ENCODE results near the gene ARHGEF10L. TPM values are rescaled to one million over a fixed set of nuclear protein-coding genes. Genes with fewer than 3 reads are reported as not detected.

The ARHGEF10L gene
- total RNA-seq, 1 experiment from 2014 or later: 11.0 TPM

DNA sequence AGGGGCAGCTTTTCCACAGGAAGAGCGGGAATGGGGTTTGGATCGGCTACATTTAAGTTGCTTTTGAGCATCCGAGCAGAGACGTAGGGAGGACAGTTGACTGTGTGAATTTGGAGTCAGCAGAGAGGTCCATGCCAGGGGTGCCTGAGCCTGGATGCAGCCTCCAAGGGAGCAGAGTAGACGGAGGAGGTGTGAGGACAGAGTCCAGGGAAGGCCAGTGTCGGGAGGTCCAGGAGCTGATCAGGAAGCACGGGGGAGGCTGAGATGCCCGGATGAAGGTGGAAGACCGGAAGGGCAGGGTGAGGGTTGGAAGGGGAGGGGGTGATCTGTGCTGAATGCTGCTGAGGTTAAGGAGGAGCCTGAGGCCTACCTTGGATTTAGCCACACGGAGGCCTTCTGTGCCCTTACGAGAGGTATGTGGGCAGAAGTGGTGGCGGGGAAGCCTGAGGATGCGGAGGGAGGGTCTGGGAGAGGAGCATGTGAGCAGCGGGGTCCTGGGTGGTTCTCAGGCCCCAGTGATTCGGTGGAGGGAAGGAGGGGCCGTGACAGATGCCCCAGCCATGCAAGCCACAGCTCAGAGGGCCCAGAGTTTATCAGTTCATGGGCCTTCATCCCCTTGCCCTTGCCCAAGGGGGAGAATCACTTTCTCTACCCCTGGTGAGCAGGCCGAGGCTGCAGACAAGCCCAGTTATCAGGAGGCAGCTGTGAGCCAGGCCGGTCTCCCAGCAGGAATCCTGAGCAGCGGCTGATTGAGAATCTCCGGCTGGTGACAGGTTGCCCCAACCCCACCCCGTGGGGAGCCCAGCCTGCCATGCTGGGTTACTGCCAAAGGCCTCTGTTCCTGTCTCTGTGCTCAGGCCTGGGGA is 161.7 kb downstream of the ARHGEF10L start:
- no peak for DNase-seq (ENCODE audit: low spot score)

DNA sequence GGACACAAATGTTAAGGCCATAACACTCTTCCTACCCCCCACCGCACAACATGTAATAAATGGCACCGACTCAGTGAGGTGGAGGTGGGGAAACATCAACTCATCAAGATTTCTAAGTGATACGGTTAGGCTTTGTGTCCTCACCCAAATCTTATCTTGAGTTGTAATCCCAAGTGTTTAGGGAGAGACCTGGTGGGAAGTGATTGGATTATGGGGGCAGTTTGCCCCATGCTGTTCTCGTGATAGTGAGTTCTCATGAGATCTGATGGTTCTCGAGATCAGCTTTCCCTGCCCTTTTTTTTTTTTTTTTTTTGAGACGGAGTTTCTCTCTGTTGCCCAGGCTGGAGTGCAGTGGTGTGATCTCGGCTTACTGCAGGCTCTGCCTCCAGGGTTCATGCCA is 164.7 kb downstream of the ARHGEF10L start:
- DNase-seq (ENCODE audit: low spot score): no peak

DNA sequence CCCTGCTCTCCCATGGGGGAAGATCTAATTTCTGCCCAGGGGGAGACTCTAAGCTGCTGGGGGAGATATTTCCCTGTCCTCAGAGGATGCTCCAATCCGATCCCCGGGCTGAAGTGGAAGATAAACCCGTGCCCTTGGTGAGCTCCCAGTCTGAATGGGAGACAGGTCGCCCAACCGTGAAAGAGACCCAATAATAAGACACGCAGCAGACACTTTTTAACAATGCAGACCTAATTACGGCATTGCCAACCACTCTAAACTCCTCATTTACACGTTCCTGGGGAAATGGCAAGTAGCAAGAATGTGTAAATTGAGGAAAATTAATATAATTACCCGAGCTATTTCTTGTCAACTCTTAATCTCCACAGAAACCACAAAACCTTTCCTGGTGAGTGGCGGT is 166.9 kb downstream of the ARHGEF10L start:
- DNase-seq (ENCODE audit: low spot score): no peak

DNA sequence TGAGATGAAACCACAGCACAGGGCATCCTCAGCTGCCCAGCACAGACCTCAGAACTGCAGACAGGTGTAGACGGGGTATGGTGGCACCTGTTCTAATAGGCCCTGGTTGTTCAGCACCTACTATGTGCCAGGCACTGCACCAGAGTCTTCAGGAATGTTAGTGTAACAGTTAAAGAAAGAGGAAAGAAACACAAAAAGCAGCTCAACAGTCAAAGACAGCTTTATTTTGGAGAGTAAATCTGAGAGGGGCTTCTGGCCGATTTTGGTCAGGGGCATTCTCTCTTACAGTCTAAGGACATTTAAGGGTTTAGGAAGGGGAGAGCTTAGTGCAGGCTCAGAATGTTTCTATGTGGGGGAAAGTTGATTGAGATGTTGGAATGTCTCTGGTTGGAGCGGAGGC is 170.5 kb downstream of the ARHGEF10L start:
- no peak for DNase-seq (ENCODE audit: low spot score)

DNA sequence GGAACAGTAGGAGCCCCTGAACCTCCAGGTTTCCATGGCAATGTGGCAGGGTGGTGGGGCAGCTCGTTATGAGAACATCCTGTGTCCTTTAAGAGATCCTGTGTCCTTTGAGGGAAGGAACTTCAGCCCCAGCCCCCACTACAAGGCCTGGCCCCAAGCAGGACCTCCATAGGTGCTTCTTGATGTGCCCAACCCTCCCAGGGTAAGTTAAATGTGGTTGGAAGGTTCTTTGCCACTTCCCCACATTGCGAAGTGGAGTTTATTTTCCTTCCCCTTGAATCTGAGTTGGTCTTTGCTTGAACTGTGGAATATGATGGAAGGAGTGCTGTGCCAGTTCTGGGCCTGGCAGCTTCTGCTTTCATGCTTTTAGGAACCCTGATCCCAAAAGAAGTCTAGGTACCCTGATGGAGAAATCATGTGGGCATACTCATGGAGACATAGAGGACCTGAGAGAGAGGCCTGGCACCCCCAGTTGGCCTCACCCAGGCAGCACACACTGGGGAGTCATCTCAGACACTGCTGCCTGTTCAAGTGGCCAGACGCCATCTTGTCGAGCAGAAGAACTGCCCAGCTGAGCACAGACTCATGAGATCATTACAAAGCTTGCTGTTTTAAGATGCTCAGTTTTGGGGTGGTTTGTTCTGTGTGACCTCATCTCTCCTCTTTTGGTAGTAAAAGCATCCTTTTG is 171.5 kb downstream of the ARHGEF10L start:
- no peak for DNase-seq (ENCODE audit: low spot score)

DNA sequence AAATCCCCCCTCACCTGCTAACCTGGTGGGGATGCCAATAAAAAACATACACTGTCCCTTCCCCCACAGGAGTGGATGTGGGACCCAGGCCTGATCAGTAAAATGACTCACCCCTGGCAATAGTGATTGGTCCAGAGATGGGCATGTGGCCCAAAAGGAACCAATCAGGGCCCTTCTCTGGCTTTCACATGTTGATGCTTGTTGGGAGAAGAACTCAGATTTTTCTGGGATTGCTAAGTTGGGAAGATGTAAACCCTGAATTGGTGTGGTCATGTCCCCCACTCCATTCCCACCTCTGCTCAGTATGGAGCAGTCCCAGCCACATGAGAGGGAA is 172.0 kb downstream of the ARHGEF10L start:
- no peak for DNase-seq (ENCODE audit: low spot score)

DNA sequence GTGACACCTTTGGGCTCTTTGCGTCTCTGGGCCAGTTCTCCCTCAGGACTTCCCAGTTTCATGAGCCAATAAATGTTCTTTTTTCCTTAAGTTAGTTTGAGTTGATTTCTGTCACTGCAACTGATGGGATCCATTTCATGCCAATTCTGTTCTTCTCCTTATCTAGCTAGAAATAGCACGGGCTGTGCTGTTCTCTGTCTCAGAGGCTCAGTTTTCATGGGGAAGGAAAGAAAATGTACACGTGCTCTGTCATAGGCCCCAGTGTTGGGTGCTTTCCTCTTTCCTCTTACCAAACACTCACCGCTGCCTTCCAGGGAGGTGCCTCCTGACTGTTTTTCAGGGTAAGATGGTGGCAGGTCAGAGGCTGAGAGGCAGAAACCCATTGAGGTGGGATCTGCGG is 172.4 kb downstream of the ARHGEF10L start:
- no peak for DNase-seq (ENCODE audit: low spot score)

DNA sequence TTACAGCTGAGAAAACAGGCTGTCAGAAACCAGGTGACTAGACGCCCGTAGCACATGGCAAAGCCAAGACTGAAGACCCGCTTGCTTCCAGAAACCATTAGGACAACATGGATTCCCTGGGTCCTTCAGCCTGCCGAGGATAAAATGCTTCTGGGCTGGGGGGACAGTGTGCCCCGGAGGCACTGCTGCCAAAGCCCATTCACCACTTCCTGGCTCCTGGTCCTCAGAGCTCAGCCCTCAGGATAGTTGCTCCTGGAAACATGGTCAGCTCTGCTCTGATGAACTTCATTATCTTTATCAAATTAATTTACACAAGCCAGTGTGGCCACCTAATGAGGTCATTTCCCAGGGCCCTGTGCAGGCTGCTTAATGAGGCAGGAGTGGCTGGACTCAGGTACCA is 174.5 kb downstream of the ARHGEF10L start:
- DNase-seq (ENCODE audit: low spot score): no peak

DNA sequence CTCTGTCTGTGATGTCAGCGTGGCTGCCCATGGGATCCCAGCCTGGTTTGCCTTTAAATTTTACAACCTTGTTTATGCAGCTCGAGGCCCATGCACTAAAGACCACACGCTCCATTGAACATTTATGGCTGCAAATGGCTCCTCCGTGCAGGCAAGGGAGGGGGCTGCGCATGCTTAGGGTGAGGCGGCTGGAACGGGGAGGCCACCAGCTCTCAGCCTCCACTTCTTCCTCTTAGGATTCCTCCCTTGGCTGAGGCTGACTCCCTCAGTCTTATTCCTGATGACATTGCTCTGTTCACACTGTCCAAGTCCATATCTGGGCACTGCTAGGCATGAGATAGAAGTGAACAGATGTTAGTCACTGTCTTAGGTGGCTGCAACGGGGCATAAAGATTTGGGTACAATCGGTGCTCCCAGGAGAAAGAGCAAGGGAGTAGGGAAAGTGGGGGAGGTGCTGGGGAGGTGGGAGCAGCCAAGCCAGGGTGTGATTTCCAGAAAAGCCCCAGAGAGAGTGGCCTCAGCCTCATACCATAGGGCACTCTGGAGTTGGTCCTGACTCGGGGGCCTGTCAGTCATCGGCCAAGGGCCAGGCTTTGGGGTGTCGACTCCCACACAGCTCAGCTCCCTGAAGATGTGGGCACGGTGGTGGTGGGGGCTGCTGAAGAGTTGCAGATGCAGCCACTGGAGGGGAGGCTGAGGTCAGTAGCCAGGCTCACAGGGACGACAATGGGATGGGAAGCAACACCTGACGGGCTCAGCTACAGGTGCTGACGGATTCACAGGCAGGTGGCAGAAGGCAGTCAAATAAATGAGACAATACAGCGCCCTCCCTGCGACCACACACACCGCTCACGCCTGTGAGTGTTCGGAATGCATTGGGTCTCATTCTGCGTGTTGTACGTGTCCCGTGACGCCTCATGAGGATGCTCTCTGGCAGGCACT is 178.4 kb downstream of the ARHGEF10L start:
- no peak for DNase-seq (ENCODE audit: low spot score)

DNA sequence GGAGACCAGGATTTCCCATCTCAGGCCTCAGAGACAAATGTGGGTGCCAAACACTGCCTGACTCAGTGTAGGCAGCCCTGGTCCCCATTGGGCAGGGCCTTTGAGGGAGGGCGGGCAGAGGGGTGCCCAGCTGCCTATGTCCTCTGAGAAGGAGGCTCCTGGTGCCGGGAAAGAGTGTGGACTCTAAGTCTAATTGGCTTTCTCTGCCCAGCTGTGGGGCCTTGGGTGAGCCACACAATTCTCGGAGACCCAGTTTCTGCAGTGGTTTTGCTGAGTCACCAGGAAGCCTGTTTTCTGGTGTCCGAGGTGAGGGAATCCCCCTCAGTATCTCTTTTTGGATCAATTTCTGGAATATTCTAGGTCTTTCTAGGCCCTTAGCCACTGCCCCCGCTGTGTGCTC is 180.4 kb downstream of the ARHGEF10L start:
- DNase-seq (ENCODE audit: low spot score): peak; percentile 33

DNA sequence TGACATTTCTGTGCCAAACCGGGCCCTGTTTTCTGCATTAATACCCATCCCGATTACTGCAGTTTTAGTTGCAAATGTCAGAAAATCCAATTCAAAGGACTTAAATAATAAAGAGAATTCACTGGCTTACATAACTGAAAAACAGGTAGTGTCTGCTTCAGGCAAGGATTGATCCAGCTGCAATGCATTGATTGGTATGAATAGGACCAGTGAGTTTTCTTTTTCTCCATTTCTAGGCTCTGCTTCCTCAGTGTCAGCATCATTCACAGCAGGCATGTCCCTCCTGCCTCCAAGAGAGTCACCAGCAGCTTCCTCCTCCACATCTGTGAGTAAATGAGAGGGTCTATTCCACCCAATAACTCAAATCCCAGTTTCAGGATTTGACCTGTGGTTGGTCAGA is 181.9 kb downstream of the ARHGEF10L start:
- DNase-seq (ENCODE audit: low spot score): no peak

DNA sequence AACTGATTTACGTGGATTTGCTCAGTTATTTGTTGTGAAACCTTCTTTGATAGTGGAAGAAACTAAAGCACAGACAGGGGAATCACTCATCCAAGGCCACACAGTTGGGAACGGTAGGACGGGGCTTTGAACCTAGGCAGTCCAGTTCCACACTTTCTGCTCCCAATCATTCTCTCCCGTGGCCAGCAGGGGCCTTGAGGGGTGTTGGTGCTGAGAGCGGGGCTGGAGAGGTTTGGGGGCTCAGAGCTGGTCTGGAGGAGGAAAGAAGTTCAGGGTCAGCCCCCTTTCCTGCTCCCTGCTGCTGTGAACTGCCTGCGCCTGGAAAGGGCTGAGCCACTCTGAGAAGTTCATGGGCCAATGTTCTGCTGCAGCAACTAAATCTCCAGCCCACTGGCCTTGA is 184.2 kb downstream of the ARHGEF10L start:
- no peak for DNase-seq (ENCODE audit: low spot score)

DNA sequence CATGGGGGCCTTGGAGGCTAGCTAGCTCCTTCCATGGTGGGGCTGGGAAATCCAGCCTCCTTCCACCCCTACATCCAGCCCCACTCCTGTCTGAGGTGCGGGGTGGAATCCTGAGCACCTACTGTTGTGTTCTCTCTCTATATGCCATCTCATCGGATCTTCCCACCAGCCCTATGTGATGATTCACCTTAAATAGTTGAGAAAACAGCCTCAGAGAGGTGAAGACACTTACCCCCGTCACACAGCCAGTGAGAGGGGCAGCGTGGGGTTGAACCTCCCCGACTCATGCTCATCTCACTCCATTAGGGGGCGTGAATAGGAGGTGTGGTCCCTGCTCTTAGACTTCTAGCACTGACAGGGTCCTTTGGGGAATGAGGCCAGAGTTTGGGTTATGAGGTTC is 184.7 kb downstream of the ARHGEF10L start:
- no peak for DNase-seq (ENCODE audit: low spot score)

DNA sequence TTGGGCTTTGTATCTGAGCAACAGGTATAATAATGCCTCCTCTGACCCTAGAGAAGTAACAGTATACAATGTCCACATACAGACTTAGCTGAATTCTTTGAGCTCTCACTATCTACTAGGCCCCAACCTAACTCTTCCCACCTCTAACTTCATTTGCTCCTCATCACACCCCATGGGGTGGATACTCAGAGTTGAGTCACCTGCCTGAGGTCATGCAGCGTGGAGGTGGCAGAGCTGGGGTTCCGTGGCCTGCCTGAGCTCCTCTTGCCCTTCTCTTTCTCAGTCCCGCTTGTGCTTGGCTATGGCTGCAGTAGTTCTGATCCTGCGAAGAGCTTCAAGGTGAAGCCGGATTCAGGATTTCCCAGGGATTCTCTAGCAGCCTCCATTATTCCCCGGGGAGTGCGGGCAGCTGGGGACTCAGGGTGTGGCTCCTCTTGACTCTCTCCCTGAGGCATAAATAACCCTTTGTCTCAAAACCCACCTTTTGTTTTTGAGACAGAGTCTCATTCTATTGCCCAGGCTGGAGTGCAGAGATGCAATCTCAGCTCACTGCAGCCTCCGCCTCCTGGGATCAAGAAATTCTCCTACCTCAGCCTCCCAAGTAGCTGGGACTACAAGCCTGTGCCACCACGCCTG is 185.7 kb downstream of the ARHGEF10L start:
- DNase-seq (ENCODE audit: low spot score): peak; percentile 12

DNA sequence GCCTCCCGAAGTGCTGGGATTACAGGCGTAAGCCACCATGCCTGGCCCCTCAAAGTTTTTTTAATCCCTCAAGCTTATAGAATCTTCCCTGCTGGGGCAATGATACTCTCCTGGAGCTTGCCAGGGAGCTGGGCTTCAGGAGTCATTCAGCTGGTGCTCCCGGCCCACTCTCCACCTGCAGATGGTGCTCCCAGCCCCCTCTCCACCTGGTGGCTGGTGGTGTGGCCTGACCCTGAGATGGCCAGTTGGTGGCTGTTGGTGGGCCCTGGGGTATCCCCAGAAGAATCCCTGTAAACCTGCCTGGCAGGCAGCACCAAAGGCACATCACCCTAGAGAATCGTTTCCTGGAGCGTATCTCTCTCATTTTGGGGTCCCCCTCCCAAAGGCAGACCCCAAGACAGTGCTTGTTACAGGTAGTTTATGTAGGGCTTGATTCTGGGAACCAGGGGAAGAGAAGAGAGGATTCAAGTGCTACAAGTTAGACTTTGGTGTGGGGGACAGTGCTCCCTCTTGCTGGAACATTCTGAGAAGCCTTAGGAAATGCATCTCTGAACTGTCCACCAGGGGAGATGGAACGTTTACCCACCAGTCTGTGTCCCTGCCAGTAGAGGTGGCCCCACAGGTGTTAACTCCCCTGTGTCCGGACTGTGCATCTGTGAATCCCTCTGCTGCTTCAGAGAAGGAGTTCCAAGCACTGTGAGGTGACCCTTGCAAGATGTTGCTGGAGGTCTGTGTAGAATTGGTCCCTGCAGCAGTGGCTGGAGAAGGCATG is 186.5 kb downstream of the ARHGEF10L start:
- no peak for DNase-seq (ENCODE audit: low spot score)

DNA sequence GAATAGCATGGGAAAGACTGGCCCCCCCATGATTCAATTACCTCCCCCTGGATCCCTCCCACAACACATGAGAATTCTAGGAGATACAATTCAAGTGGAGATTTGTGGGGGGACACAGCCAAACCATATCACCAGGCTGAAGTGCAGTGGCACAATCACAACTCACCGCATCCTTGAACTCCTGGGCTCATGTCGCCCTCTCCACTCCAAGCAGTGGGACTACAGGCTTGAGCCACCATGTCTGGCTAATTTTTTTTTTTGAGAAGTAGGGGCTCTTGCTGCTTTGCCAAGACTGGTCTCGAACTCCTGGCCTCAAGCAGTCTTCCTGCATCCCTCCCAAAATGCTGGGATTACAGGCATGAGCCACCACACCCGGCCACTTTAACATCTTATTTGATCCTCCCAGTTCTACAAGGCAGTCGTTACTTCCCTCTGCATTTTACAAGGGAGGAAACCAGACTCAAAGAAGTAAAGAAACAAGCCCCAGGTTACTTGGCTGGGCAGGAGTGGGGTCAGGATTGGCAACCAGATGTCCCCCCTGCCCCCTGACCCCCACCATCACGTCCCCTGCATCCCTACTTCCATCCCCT is 188.7 kb downstream of the ARHGEF10L start:
- no peak for DNase-seq (ENCODE audit: low spot score)

DNA sequence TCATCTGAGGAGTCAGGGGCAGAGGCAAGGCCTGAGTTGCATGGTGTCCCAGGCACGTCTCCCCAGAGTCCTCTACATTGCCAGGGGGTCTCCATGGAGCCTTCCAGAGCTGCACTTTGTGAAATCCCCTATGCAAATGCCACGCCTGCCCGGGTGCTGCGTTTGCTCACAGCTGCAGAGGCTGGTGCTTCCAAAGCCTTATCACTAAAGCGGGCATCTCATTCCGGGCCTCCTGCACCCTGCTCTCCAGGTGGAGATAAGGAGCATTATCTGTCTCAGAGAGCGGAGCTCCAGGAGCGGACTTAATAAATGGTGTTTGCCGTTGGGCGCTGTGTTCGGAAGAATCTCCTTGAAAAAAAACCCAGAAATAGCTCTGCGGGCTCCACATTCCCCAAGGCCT is 189.8 kb downstream of the ARHGEF10L start:
- DNase-seq (ENCODE audit: low spot score): no peak

DNA sequence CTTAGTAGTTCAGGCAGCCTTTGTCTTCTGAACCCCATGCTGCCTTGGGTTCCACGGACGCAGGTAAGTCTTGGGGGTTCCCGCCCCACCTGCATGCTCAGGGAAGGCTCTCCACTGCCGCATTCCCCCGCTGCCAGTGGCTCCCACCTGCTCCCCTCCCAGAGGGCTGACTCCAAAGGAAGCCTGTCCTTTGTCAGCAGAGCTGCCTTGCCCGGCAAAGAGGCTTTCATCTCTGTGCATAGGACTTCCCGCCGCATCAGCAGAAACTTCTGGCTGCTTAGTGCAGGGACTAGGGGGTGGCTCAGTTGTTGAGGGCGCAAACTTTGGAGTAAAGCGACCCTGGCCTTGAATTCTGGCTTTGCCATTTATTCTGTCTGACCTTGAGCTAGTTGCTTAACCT is 190.4 kb downstream of the ARHGEF10L start:
- no peak for DNase-seq (ENCODE audit: low spot score)

DNA sequence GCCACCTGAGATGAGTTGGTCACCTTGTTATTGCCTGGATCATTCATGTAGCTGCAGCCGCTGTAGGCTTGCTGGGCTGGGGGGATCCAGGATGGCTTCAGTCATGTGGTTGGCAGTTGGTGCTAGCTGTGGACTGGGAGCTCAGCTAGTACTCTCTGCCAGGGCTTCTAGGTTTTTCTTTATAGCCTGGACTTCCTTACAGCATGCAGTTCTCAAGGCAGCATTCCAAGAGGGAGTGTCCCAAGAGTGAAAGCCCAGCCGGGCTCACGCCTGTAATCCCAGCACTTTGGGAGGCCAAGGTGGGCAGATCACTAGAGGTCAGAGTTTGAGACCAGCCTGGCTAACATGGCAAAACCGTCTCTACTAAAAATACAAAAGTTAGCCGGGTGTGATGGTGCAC is 192.0 kb downstream of the ARHGEF10L start:
- no peak for DNase-seq (ENCODE audit: low spot score)

DNA sequence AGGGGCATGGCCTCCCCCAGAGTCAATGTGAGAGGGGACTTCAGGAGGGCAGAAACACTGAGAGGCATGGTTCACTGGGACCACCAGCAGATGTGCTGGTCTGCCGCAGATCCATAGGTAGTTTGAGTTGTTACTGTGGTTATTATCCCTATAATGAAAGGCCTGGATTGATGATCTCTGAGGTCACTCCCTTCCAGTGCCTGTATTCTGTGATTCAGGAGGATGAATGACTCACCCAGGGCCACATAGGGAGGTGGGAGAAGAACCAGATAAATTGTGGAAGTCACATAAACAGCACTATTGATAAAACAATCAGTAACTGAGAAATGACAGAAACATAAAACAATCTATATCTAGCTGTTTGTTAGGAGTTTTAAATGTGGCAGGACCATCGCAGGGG is 193.0 kb downstream of the ARHGEF10L start:
- peak; percentile 18 for DNase-seq (ENCODE audit: low spot score)

DNA sequence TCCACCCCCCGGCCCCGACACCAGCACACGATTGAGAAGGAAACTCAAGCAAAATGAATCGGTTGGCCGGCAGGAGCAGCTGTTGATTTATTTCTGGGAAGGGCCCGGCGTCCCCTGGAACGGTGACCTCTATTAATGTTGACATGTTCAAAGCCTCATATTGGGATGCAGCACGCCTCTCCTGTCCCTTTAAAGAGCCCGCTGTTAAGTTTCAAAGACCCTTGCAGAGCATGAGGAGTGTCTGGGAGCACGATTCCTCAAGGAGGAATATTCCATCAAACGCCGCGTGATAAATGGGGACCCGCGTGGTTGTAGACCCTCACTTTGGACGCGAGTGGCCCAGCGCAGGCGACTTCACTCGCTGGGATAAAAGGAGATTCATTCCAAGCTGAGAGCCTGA is 194.2 kb downstream of the ARHGEF10L start:
- no peak for DNase-seq (ENCODE audit: low spot score)

Data from A172 (cell line).